ENCODE measurements around the gene DCAF11. TPM values are rescaled to one million over a fixed set of nuclear protein-coding genes. Genes with fewer than 3 reads are reported as not detected.

Gene DCAF11
- total and polyA plus RNA-seq, 2 of the 8 experiments (the other 6 are each of a cell fraction or from before 2014, with no cell fraction given) = 60.4 to 63.6 TPM

DNA sequence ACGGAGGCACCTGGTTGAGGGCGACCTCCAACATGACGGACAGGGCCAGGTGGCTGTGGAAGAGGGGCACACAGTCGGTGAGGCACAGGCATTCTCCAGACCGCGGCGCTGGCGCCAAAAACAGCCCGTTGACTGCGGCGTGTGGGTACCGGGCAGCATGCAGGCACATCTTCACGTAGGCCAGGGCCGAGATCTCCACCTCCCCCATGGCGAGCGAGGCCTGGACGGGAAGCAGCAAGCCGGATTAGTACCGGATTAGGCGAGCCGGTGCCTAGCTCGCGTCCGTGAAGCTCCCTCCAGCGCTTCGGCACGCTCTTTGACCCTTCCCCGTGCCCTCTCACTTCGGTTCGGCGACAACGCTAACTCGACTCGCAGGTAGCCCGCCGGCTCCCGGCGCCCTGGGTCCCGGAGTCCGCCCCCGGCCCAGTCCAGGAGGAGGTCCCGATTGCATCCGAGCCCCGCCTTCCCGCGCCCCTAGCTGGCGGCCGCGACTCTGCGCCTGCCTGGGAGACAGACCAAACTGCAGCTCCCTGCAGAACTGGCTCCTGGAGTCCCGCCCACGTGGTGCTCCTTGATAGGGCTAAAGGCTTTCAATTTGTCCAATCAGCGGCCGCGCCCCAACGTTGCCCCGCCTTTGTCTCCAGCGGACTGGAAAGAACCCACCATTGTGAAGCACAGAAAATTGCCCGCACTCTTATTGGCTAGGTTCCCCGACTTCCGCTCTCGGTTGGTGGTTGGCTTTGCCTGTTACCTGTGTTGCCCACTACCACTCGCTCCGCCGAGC lies 26.7 kb downstream of the DCAF11 start, which contains the start of gene EMC9 (continued):
- TF ChIP-seq, protein P1, sequence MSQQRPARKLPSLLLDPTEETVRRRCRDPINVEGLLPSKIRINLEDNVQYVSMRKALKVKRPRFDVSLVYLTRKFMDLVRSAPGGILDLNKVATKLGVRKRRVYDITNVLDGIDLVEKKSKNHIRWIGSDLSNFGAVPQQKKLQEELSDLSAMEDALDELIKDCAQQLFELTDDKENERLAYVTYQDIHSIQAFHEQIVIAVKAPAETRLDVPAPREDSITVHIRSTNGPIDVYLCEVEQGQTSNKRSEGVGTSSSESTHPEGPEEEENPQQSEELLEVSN (IDR thresholded peaks at IDR 0.05) = 0 out of 2 replicates have a peak, but pooled peaks have one; percentile 41
- TF ChIP-seq TCF12 (IDR thresholded peaks at IDR 0.05; ENCODE audit: low read depth, low read length) = 0 out of 2 replicates have a peak, but pooled peaks have one; percentile 4
- peak; percentile 81 to 84 for TF ChIP-seq POLR2A (IDR thresholded peaks at IDR 0.05; ENCODE audit: control extremely low read depth in 1 of 2, low read depth in 2 of 2, low read length in 2 of 2)
- TF ChIP-seq ASH2L (IDR thresholded peaks at IDR 0.05; ENCODE audit: low read length) = no peak
- TF ChIP-seq EP300 (IDR thresholded peaks at IDR 0.05; ENCODE audit: borderline replicate concordance in 1 of 2, low read depth in 2 of 2, low read length in 2 of 2) = no peak

All from H1 (cell line).